Hepatocyte (in vitro differentiated cells): ENCODE measurements around the gene TMEM121B. TPM values are rescaled to one million over a fixed set of nuclear protein-coding genes. Genes with fewer than 3 reads are reported as not detected.

Experiments used
- DNase-seq: peaks from one replicate; pipeline ENCODE4 v3.0.0-alpha.2; 2016; ENCODE audit warnings: low spot score
- H2AFZ ChIP-seq: fragments of 200-600 bp; sonication (generic); 2 replicates; pipeline ENCODE4 v1.6.0; 2016; ENCODE audit warnings: antibody characterized with exemption, mild to moderate bottlenecking
- H3K27ac ChIP-seq: fragments of 200-600 bp; sonication (generic); 2 replicates; pipeline ENCODE4 v1.5.1; 2016; ENCODE audit warnings: mild to moderate bottlenecking
- H3K27me3 ChIP-seq: fragments of 200-600 bp; sonication (generic); 2 replicates; pipeline ENCODE4 v1.6.1; 2016
- H3K36me3 ChIP-seq: fragments of 200-600 bp; sonication (generic); replicated peaks from 2 replicates; pipeline ENCODE4 v1.5.1; 2016; ENCODE audit warnings: low read depth; ENCODE audit not compliant: insufficient read depth
- H3K4me1 ChIP-seq: fragments of 200-600 bp; sonication (generic); 2 replicates; pipeline ENCODE4 v1.5.1; 2016; ENCODE audit warnings: mild to moderate bottlenecking, moderate library complexity; ENCODE audit not compliant: insufficient read depth
- H3K4me2 ChIP-seq: fragments of 200-600 bp; sonication (generic); 2 replicates; pipeline ENCODE4 v1.6.0; 2016
- H3K4me3 ChIP-seq: fragments of 200-600 bp; sonication (generic); 2 replicates; pipeline ENCODE4 v1.5.1; 2016; ENCODE audit warnings: mild to moderate bottlenecking
- H3K79me2 ChIP-seq: fragments of 200-600 bp; sonication (generic); 2 replicates; pipeline ENCODE4 v1.6.0; 2017; ENCODE audit warnings: mild to moderate bottlenecking
- H3K9me2 ChIP-seq: fragments of 200-600 bp; sonication (generic); replicated peaks from 2 replicates; pipeline ENCODE4 v1.6.0; 2017; ENCODE audit warnings: mild to moderate bottlenecking; ENCODE audit not compliant: insufficient read depth
- H3K9me3 ChIP-seq: fragments of 200-600 bp; sonication (generic); 2 replicates; pipeline ENCODE4 v1.5.1; 2016; ENCODE audit warnings: low read depth, mild to moderate bottlenecking
- H4K20me1 ChIP-seq: fragments of 200-600 bp; sonication (generic); 2 replicates; pipeline ENCODE4 v1.6.0; 2016; ENCODE audit warnings: mild to moderate bottlenecking; ENCODE audit not compliant: insufficient read depth, poor library complexity, severe bottlenecking
- EZH2 ChIP-seq: fragments of 200-600 bp; sonication (generic); IDR thresholded peaks from 2 replicates; pipeline ENCODE4 v1.6.1; 2016; ENCODE audit warnings: antibody characterized with exemption, mild to moderate bottlenecking, borderline replicate concordance
- EZH2phosphoT487 ChIP-seq: fragments of 200-600 bp; sonication (generic); IDR thresholded peaks from one replicate; pipeline ENCODE4 v1.6.1; 2018; ENCODE audit warnings: antibody characterized with exemption, mild to moderate bottlenecking, low read depth, moderate library complexity; ENCODE audit not compliant: unreplicated experiment, severe bottlenecking
- WGBS: methylation state at CpG from one replicate; pipeline ENCODE4 v1.1.6; 2016; ENCODE audit warnings: low lambda C conversion rate; ENCODE audit errors: missing lambda C conversion rate; 5-methylcytosine and 5-hydroxymethylcytosine counted together
- polyA plus RNA-seq: library from polyadenylated mRNA; unstranded; fragments of >200 nt; fragmentation: Nextera tagmentation; extraction: Ambion mirVana; gene quantifications from 2 replicates; pipeline ENCODE4 v1.2.1, GENCODE V29; 2016
- total RNA-seq: library from RNA; depleted of rRNA; stranded (reverse); fragments of >200 nt; gene quantifications from 2 replicates; pipeline ENCODE4 v1.2.3, GENCODE V29; 2014
- TF ChIP-seq, protein P1 (sequence below): fragments of 200-600 bp; sonication (generic); IDR thresholded peaks from 2 replicates; pipeline ENCODE4 v1.5.1; 2016; ENCODE audit warnings: antibody characterized with exemption, mild to moderate bottlenecking; ENCODE audit not compliant: poor library complexity

The TMEM121B gene
- total and polyA plus RNA-seq, 2 experiments from 2014 or later = 0.30 to 0.50 TPM

DNA sequence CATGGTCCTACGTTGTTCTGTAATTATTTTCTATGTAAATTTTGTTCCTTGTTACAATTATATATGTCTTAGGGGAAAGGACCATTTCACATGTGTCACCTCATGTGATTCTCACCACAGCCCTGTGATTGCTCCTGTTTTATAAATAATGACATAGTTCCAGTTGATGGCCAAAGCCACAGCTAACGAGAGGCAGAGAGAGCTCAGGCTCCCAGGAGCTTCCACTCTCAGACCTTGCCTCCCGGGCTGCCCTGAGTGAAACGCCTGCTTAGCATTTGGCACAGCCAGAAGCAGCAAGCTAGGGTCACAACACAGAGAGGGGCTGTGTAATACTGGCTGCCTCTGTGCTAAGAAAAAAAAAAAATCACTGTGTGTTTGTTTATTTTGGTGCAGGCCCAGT lies 5.9 kb downstream of the TMEM121B start:
- DNase-seq = no peak
- H3K9me3 ChIP-seq = no peaks in the 10 kb centered on the region
- H3K79me2 ChIP-seq = no peaks in the 10 kb centered on the region
- WGBS = 69% methylated on average over 4 of the region's 4 CpGs
- no peaks in the 10 kb centered on the region for H3K9me2 ChIP-seq
- H3K27me3 ChIP-seq = peaks cover 17% of the 10 kb centered on the region
- H3K36me3 ChIP-seq = no peaks in the 10 kb centered on the region
- H3K27ac ChIP-seq = no peak overlapping the region
- no peaks in the 10 kb centered on the region for H4K20me1 ChIP-seq
- no peak overlapping the region for H3K4me2 ChIP-seq
- H3K4me3 ChIP-seq = no peak overlapping the region
- TF ChIP-seq, protein P1, sequence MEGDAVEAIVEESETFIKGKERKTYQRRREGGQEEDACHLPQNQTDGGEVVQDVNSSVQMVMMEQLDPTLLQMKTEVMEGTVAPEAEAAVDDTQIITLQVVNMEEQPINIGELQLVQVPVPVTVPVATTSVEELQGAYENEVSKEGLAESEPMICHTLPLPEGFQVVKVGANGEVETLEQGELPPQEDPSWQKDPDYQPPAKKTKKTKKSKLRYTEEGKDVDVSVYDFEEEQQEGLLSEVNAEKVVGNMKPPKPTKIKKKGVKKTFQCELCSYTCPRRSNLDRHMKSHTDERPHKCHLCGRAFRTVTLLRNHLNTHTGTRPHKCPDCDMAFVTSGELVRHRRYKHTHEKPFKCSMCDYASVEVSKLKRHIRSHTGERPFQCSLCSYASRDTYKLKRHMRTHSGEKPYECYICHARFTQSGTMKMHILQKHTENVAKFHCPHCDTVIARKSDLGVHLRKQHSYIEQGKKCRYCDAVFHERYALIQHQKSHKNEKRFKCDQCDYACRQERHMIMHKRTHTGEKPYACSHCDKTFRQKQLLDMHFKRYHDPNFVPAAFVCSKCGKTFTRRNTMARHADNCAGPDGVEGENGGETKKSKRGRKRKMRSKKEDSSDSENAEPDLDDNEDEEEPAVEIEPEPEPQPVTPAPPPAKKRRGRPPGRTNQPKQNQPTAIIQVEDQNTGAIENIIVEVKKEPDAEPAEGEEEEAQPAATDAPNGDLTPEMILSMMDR = no peak
- no peak for TF ChIP-seq EZH2phosphoT487
- no peak for TF ChIP-seq EZH2
- no peaks in the 10 kb centered on the region for H3K4me1 ChIP-seq
- H2AFZ ChIP-seq = no peak overlapping the region

DNA sequence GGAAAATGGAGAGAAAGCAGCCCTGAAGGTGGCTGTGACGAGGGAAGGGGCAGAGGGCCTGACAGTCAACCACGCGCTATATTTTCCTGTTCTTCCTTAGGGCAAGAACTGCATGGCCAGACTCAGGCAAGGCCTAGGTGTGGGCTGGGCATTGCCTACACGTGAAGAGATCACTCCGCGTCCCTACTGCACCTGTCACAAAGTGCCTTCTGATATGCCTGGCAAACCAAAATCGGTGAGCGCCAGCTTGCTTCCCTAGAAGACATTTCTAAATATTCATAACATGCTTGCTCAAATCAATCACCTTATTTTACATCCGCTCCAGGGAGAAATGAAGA lies 6.3 kb downstream of the TMEM121B start:
- no peak overlapping the region for H3K4me3 ChIP-seq
- H3K36me3 ChIP-seq = no peaks in the 10 kb centered on the region
- no peak overlapping the region for H3K27ac ChIP-seq
- no peak overlapping the region for H2AFZ ChIP-seq
- no peak for DNase-seq
- no peak overlapping the region for H3K4me2 ChIP-seq
- TF ChIP-seq EZH2phosphoT487 (no peak), EZH2 (no peak)
- TF ChIP-seq, protein P1 = no peak
- H3K9me3 ChIP-seq = no peaks in the 10 kb centered on the region
- H3K79me2 ChIP-seq = no peaks in the 10 kb centered on the region
- H3K27me3 ChIP-seq = peaks cover 17% of the 10 kb centered on the region
- 90% methylated on average over 9 of the region's 9 CpGs for WGBS
- H4K20me1 ChIP-seq = no peaks in the 10 kb centered on the region
- H3K4me1 ChIP-seq = no peaks in the 10 kb centered on the region
- no peaks in the 10 kb centered on the region for H3K9me2 ChIP-seq

DNA sequence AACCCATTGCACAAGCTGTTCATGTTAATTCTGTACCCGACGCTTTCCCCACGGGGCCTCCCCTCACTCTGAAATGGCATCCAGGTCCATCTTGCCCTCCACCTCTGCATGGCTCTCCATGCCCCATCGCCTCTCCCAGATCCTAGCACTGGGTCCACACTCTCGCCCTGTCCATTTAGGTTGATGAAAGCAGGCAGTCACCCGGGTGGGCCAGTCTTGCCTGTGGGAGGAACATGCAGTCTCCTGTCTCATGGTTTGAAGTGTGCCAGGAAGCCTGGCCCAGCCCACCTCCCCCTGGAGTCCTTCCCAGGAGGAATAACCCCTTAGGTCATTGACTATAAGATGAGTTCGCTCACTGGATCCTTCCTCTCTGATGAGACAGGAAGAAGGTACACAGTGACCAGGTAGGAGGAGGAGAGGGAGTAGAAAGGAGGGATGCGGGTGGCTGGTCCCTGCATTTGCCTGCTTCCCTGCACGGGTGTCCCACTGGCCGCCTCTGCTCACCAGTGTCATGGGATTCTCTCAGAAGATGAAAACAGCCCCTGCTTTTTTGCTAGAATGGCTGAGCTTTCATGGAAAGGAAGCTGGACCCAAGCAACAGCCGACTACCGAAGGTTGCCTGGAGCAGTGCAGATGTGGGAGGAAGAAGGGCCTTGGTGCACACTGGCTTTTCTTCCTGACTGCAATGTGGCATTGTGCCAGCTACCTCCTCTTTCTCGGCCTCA lies 6.8 kb downstream of the TMEM121B start:
- no peaks in the 10 kb centered on the region for H4K20me1 ChIP-seq
- H3K27me3 ChIP-seq = peaks cover 11% of the 10 kb centered on the region
- TF ChIP-seq, protein P1 = no peak
- no peak for TF ChIP-seq EZH2
- TF ChIP-seq EZH2phosphoT487 = no peak
- H3K9me3 ChIP-seq = no peaks in the 10 kb centered on the region
- H3K4me3 ChIP-seq = no peak overlapping the region
- no peak overlapping the region for H2AFZ ChIP-seq
- no peak overlapping the region for H3K4me2 ChIP-seq
- DNase-seq = no peak
- no peaks in the 10 kb centered on the region for H3K4me1 ChIP-seq
- 85% methylated on average over 13 of the region's 13 CpGs for WGBS
- H3K79me2 ChIP-seq = no peaks in the 10 kb centered on the region
- no peak overlapping the region for H3K27ac ChIP-seq
- no peaks in the 10 kb centered on the region for H3K9me2 ChIP-seq
- no peaks in the 10 kb centered on the region for H3K36me3 ChIP-seq
